ENCODE data around the gene DEUP1.
"Not testable (repeated sequence)": the region's sequence is repeated elsewhere in the genome, so short reads cannot be mapped to it uniquely, and the experiment has no call there.

The DEUP1 gene

GRCh38 chr11:93330446-93330984 is at the start of gene DEUP1:
TSS of gene DEUP1 (plus strand) at chr11:93330742. CDS start at chr11:93332260, 1,518 bp downstream.
- peak within 1 kb of the TSS; percentile 77; the same call in 1 of the 2 replicates for H3K9ac ChIP-seq (ENCODE audit: low read depth, low read length)
- no peaks in the 10 kb centered on the region for H3K9me3 ChIP-seq (ENCODE audit: control insufficient read depth, insufficient read depth, low read length)
- H3K4me1 ChIP-seq (ENCODE audit: insufficient read depth, low read length): no peaks in the 10 kb centered on the region; the same call in 1 of the 2 replicates
- no peaks in the 10 kb centered on the region for H3K36me3 ChIP-seq (ENCODE audit: insufficient read depth, low read length)

- H3K9ac ChIP-seq (ENCODE audit: low read depth, low read length): no peak overlapping the region
- H3K4me1 ChIP-seq (ENCODE audit: insufficient read depth, low read length): no peaks in the 10 kb centered on the region
- H3K9me3 ChIP-seq (ENCODE audit: control insufficient read depth, insufficient read depth, low read length): no peaks in the 10 kb centered on the region
- H3K36me3 ChIP-seq (ENCODE audit: insufficient read depth, low read length): no peaks in the 10 kb centered on the region
Measured at GRCh38 chr11:93285430-93285829, 45.1 kb upstream of the DEUP1 start.

- Histone ChIP-seq H3K36me3 (ENCODE audit: insufficient read depth, low read length) (no peaks in the 10 kb centered on the region), H3K9ac (ENCODE audit: low read depth, low read length) (no peak overlapping the region), H3K4me1 (ENCODE audit: insufficient read depth, low read length) (no peaks in the 10 kb centered on the region), H3K9me3 (ENCODE audit: control insufficient read depth, insufficient read depth, low read length) (no peaks in the 10 kb centered on the region)
Measured at GRCh38 chr11:93287434-93287833, 43.1 kb upstream of the DEUP1 start.

GRCh38 chr11:93288079-93288478 is 42.5 kb upstream of the DEUP1 start:
- H3K4me1 ChIP-seq (ENCODE audit: insufficient read depth, low read length): no peaks in the 10 kb centered on the region
- no peaks in the 10 kb centered on the region for H3K36me3 ChIP-seq (ENCODE audit: insufficient read depth, low read length)
- H3K9ac ChIP-seq (ENCODE audit: low read depth, low read length): no peak overlapping the region
- H3K9me3 ChIP-seq (ENCODE audit: control insufficient read depth, insufficient read depth, low read length): no peaks in the 10 kb centered on the region

GRCh38 chr11:93288767-93289166 is 41.8 kb upstream of the DEUP1 start:
- Histone ChIP-seq H3K36me3 (ENCODE audit: insufficient read depth, low read length) (no peaks in the 10 kb centered on the region), H3K9me3 (ENCODE audit: control insufficient read depth, insufficient read depth, low read length) (no peaks in the 10 kb centered on the region), H3K9ac (ENCODE audit: low read depth, low read length) (no peak overlapping the region)

GRCh38 chr11:93289782-93290463 is 40.6 kb upstream of the DEUP1 start:
- no peaks in the 10 kb centered on the region for H3K36me3 ChIP-seq (ENCODE audit: insufficient read depth, low read length)
- H3K9me3 ChIP-seq (ENCODE audit: control insufficient read depth, insufficient read depth, low read length): no peaks in the 10 kb centered on the region
- no peak overlapping the region for H3K9ac ChIP-seq (ENCODE audit: low read depth, low read length)
- H3K4me1 ChIP-seq (ENCODE audit: insufficient read depth, low read length): no peaks in the 10 kb centered on the region

More at GRCh38 chr11:93288767-93289166, 41.8 kb upstream of the DEUP1 start:
- no peaks in the 10 kb centered on the region for H3K4me1 ChIP-seq (ENCODE audit: insufficient read depth, low read length)

GRCh38 chr11:93291110-93291509 is 39.4 kb upstream of the DEUP1 start:
- Histone ChIP-seq H3K4me1 (ENCODE audit: insufficient read depth, low read length) (0 out of 2 replicates have a peak, but pooled peaks cover 2% of the 10 kb centered on the region), H3K9ac (ENCODE audit: low read depth, low read length) (no peak overlapping the region), H3K9me3 (ENCODE audit: control insufficient read depth, insufficient read depth, low read length) (no peaks in the 10 kb centered on the region), H3K36me3 (ENCODE audit: insufficient read depth, low read length) (no peaks in the 10 kb centered on the region)

GRCh38 chr11:93291898-93292297 is 38.6 kb upstream of the DEUP1 start:
- Histone ChIP-seq H3K9me3 (ENCODE audit: control insufficient read depth, insufficient read depth, low read length) (no peaks in the 10 kb centered on the region), H3K4me1 (ENCODE audit: insufficient read depth, low read length) (0 out of 2 replicates have a peak, but pooled peaks cover 2% of the 10 kb centered on the region), H3K9ac (ENCODE audit: low read depth, low read length) (no peak overlapping the region), H3K36me3 (ENCODE audit: insufficient read depth, low read length) (no peaks in the 10 kb centered on the region)

GRCh38 chr11:93295921-93296575 is 34.5 kb upstream of the DEUP1 start:
- Histone ChIP-seq H3K36me3 (ENCODE audit: insufficient read depth, low read length) (no peaks in the 10 kb centered on the region), H3K4me1 (ENCODE audit: insufficient read depth, low read length) (0 out of 2 replicates have a peak, but pooled peaks cover 2% of the 10 kb centered on the region), H3K9me3 (ENCODE audit: control insufficient read depth, insufficient read depth, low read length) (no peaks in the 10 kb centered on the region), H3K9ac (ENCODE audit: low read depth, low read length) (no peak overlapping the region)

GRCh38 chr11:93303689-93304088 is 26.9 kb upstream of the DEUP1 start:
- no peak overlapping the region for H3K9ac ChIP-seq (ENCODE audit: low read depth, low read length)

GRCh38 chr11:93314399-93314798 is 16.1 kb upstream of the DEUP1 start:
- not testable (repeated sequence) for H3K36me3 ChIP-seq (ENCODE audit: insufficient read depth, low read length)

More at GRCh38 chr11:93303689-93304088, 26.9 kb upstream of the DEUP1 start:
- Histone ChIP-seq H3K4me1 (ENCODE audit: insufficient read depth, low read length) (no peaks in the 10 kb centered on the region), H3K36me3 (ENCODE audit: insufficient read depth, low read length) (no peaks in the 10 kb centered on the region), H3K9me3 (ENCODE audit: control insufficient read depth, insufficient read depth, low read length) (peaks cover 2% of the 10 kb centered on the region; the same call in 1 of the 2 replicates)

GRCh38 chr11:93319224-93319839 is 11.2 kb upstream of the DEUP1 start:
- Histone ChIP-seq H3K9me3 (ENCODE audit: control insufficient read depth, insufficient read depth, low read length) (peaks cover 3% of the 10 kb centered on the region; the same call in 1 of the 2 replicates), H3K4me1 (ENCODE audit: insufficient read depth, low read length) (no peaks in the 10 kb centered on the region), H3K36me3 (ENCODE audit: insufficient read depth, low read length) (no peaks in the 10 kb centered on the region), H3K9ac (ENCODE audit: low read depth, low read length) (no peak overlapping the region)

More at GRCh38 chr11:93314399-93314798, 16.1 kb upstream of the DEUP1 start:
- not testable (repeated sequence) for H3K4me1 ChIP-seq (ENCODE audit: insufficient read depth, low read length); H3K9me3 ChIP-seq (ENCODE audit: control insufficient read depth, insufficient read depth, low read length); H3K9ac ChIP-seq (ENCODE audit: low read depth, low read length)

GRCh38 chr11:93320230-93320629 is 10.3 kb upstream of the DEUP1 start:
- Histone ChIP-seq H3K9ac (ENCODE audit: low read depth, low read length) (no peak overlapping the region), H3K4me1 (ENCODE audit: insufficient read depth, low read length) (no peaks in the 10 kb centered on the region), H3K9me3 (ENCODE audit: control insufficient read depth, insufficient read depth, low read length) (peaks cover 3% of the 10 kb centered on the region; the same call in 1 of the 2 replicates), H3K36me3 (ENCODE audit: insufficient read depth, low read length) (no peaks in the 10 kb centered on the region)

- H3K9me3 ChIP-seq (ENCODE audit: control insufficient read depth, insufficient read depth, low read length): peaks cover 3% of the 10 kb centered on the region; the same call in 1 of the 2 replicates
- no peak overlapping the region for H3K9ac ChIP-seq (ENCODE audit: low read depth, low read length)
- no peaks in the 10 kb centered on the region for H3K4me1 ChIP-seq (ENCODE audit: insufficient read depth, low read length)
- no peaks in the 10 kb centered on the region for H3K36me3 ChIP-seq (ENCODE audit: insufficient read depth, low read length)
Measured at GRCh38 chr11:93322207-93322606, 8.3 kb upstream of the DEUP1 start.
